RKO (cell line): ENCODE results near the gene EQTN.
A peak's percentile ranks its signal among the peaks of the same experiment; 100 is the strongest.

Experiments
- DNase-seq: peaks from one replicate; pipeline ENCODE4 v3.0.0-alpha.2; 2016; ENCODE audit warnings: low spot score

EQTN gene

DNA sequence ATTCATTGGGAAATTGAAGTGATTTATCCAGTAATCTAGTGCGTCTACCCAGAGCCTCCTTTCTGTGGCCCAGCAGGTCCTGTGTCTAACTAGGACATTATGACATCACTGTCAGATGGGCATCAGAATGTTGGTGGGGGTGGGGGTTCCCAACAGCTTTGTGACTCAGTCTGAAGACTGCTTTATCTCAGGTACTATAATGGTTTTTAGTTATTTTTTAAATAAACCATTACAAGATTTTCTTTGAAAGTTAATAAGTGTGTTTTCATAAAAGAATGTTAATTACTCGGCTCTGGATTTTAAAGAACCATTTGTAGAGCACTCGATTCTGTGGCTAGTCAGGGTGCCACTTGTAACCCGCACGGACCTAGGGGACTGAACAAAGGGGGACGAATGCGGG, at the start of gene EQTN:
TSS of gene EQTN (minus strand) at position 101 of the 400 bp plus-strand sequence. CDS start at position 6, 95 bp downstream.
- no peak for DNase-seq

DNA sequence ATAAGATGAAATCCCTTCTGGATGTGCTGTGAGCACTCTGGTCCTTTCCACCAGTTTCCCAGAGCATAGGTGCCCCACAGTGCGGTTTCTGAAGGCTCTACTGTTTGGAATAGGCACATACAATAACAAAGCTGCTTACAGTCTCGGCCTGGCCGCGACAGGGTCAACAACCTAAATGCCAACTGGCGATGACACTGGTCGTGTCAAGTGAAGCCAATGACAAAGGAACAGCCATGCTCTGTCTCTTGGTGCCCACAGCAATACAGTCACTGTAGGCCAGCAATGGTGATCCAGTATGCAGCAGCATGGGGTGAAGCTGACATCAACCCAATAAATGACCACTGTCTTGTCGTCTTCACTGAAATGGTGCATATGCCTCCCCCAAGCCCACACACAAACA, 47.8 kb upstream of the EQTN start:
- DNase-seq: no peak

DNA sequence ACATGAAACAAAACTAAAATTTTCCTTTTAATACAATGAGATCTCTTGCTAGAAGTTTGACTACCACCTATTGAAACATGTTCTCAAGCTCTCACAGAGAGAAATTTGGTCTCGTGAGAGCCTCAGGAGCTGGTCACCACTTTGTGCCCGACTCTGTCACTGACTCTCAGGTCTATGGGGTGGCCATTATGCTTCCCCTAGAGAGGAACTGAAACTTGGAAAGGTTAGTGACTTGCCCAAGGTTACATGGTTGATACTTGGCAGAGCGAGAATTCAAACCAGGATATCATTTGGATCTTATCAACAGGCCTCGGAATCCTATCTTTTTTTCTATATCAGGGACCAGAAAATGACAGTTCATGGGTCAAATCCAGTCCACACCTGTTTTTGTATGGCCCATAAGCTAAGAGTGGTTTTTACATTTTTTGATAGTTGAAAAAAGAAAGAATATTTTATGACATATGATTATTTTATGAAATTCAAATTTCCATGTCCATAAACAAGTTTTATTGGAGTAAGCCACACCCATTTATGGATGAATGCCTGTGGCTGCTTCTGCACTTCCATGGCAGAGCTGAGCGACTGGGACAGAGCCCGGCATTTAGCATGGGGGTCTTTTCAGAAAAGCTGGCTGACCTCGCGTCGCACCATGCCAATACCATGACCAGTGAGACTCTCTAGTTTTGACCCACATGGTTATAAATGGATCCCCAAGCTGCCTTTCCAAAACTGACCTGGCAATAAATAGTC, 44.8 kb upstream of the EQTN start:
- DNase-seq: no peak

DNA sequence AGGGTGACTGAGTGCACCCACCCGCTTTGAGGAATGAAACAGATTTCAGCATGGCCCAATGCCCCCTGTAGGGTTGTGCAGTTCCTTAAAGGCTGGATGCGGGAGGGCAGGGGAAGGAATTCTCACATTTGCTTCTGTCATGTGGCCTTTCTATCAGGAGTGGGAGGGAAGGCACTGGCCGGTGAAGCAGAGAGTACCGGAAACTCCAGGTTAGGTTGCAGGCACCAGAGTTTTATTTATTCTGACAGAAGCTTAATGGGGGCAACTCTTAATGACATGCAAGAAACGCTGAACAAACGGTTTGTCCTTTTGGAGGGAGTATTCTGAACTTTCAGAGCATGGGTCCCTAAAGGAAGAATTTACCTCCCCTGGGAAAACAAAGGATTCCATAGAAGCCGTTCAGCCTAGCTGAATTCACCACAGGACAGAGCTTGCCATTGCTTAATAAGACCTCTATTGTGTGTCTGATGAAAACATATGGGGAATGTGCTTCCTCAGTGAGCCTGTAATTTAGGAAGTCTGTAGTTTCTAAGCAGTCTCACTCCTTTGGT, 44.1 kb upstream of the EQTN start:
- no peak for DNase-seq

DNA sequence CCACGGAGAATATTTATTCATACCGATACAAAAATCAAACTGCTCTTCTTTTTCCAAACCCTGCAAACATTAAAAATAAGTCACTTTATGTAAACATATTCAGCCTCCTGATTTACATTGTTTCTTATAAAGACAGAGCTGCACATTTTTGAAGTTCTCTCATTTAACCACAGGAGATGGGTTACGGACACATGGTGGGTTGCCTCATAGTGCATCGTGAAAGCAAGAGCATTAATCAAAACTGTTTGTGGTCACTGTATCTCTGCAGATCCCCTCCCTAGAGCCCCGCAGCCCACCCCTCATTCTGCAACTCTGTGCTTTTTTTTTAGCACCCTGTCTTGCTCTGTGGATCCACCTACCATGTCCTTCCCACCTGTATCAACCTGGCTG, 43.3 kb upstream of the EQTN start:
- DNase-seq: no peak

DNA sequence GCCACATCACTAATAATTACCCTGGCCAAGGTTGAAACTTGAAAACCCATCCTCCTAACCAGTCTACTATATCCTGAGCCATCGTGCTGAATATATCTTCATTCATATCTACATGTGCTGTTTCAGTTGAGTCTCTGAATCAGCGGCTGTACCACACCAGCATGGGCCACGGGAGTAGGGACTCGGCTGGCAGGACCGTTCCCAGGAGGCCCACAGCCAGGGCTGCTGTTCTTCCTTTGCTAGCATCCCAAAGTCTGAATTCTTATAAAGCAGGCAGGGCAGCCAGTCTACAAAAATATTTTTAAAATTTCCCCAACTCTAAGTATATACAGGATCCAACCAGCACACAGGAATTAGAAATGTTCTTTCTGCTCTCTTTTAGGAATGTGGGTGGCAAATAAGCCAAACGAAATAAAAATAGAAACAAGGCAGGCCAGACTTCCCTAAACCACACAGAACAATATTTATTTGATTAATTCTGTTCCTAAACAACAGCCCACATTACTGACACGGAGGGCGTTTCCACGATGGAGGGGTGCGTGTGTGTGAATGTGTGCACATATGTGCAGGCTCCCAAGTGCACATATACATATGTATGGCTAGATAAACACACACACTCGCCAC, 42.8 kb upstream of the EQTN start:
- no peak for DNase-seq

DNA sequence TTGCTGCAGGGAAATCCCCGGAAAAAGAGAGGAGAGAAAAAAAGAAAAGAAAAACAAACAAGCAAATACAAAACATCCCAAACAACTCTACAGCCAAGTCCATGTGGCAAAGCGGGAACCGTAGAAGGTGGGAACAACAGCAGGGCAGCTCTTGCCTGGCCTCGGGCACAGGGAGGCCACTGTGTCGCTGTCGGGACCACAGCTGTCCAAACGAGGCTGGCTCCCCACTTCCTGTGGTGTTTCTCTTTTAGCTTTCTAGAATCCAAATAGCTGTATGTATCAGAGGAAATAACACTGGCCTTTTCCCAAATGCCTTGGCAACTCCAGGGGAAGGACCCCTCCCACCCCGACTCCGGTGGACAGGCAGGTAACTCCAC, 41.6 kb upstream of the EQTN start:
- DNase-seq: no peak

DNA sequence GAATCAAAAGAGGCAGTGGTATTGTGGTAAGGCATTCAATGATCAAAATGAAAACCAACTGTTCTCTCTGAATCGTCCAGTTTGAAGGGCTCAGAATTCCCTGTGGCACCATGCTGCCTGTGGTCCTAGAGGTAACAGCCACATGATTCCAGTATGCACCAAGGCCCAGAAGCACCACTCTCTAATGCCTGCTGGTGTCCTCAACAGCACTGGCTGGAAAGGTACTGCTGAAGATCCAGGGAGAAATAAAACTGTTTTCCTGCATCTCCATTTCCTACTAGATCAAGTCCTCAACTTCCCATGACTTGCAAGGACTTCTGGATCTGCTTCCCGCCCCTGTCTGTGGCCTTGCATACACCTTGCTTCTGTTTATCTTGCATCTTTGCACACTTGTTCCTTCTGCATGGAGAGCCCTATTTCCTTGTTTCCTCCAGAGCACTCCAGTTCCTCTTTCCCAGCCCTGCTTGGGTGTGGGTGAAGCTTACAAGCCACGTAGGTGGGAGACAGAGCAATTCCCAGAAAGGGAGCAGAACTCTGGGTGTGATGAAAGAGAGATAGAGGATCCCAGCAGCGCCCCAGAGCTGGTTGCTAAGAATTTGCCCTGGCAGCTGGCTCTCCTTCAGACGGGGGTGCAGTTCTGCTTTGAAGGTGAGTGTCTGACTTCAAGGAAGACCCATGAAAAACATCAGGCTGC, 41.0 kb upstream of the EQTN start:
- no peak for DNase-seq

DNA sequence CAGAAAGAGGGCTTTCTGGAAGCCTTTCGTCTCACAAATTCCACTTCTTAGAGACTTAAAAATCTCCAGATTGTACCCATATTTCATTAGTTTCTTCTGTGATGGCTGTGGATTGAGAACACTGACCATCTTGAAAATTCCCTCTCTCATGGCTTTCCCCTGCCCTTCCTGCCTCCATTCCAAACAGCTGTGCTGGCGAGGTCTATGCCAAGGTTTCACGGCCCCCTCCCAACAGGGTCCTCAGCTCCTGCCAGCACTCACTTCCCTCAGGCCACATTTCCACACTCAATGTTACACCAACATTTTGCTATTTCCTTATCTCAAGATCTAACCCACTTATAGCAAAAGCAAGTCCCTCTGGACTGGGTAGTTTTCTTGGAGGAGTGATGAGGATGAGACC, 40.3 kb upstream of the EQTN start:
- DNase-seq: no peak

DNA sequence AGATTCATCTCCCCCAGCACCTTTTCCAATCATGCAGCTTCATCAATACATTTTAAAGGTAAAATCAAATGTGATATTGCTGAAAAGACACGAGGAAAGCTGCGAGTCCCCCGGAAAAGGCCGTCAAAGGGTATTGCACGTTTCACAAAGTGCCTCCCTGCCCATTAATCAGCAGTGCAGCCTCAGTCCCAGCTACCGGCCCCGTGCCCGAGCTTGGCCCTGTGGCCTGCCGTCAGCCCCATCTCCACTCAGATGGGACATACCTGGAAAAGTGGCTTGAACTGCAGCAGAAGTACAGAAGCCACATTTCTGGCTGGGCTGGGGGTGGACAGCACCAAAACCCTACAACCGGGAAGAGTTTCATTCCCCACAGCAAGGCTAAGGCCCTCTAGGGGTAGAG, 39.9 kb upstream of the EQTN start:
- DNase-seq: no peak

DNA sequence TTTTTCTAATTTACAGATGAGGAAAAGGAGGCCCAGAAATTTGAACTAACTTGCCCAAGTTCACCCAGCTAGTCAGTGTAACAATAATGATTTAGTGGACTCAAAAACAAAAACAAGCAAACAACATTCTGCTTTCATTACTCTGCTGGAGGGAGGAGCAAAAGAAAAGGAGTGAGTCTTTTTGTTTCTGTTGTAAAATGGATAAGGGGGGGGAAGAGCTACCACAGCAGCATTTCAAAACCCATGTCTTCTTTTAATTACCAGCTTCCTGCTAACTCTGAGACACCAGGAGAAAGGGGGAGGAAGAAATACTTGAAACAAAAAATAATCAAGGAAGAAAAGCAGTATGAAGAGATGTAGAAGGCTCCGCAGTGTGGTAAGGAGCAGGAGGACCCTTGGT, 39.2 kb upstream of the EQTN start:
- DNase-seq: no peak

DNA sequence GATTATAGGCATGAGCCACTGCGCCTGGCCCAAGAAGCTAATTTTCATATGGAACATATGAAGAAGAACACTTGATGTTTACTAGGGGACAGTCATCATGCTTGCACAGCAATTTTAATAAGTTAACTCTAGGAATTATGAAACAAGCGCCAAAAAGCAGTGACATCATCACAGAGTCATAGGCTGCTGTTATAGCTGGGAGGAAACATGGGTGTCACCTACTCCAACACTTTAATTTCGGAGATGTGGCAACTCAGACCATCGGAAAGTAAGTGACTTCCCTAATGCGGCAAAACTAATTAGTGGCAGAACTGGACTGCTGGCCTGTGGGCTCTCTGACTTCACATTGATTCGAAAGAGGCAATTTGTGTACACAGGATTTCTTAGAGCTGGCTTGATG, 38.1 kb upstream of the EQTN start:
- DNase-seq: peak; percentile 6

DNA sequence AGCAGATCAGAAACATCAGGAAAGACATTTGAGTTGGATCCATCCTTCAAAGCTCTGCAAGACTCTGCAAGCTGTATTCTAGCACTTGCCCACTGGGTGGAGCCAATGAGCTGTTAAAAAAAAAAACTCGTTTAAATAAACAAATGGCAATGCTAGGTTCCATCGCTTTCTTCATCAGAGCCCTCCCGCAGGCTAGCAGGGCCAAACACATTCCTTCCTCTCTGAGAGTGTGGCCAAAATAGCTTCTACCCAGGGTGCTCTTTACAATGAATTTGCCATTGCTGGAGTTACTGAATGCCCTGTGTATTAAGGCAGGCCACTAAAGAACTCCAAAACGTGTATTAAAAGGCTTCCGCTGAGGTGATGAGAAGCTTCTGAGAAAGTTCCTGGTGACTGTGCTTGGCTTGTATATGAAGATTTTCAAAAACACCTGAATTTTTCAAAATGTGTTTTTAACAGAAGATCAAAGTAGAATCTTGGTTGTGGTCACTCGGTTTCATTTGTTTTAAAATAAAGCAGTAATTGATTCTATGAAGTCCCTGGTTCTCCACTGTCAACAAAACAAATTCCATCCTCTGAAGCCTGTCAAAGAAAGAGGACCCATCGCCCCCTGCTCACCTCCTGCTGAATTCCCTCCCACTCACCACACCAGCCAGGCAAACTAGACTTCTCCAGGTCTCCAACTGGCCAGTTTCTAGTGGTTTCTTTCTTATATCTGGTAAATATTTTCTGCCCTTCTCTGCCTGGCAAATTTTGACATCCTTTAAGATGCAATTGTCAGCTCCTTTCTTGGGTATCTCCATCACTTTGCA, 36.5 kb upstream of the EQTN start:
- peak; percentile 79 for DNase-seq

DNA sequence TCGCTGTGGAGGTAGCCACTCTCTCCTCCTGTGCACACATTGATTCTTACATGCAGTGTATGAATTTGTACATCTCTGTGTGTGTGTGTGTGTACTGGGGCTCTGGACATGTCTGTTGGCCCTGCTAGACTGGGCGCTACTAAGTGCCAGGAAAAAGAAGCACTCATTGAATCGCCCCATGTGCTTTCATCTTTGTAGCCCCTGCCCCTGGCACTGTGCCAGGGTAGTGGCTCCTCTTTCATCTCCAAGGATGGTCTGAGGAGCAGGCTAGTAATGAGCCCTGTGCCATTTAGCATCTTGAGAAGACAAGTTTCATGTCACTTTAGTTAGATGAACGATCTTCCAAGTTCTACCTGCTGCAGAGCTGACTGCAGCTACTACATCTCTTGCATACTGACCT, 34.4 kb upstream of the EQTN start:
- DNase-seq: no peak

DNA sequence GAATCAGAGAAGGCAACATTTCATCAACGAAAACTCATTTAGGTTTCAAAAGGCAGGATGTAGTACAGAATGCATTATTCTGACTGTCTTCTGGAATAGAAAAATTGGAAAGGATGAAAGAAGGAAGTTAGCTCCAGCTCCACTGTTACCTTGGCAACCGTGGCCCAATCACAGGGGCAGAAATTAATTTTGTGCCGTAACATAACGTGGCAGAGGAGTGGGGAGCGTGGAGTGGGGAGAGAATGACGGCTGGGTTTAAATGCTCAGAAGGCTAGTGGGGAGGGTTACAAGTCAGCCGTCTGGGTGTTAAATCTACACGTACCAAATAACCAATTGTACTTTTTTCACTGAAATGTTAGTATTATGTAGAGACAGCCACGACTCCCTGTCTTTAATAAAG, 32.3 kb upstream of the EQTN start:
- no peak for DNase-seq

DNA sequence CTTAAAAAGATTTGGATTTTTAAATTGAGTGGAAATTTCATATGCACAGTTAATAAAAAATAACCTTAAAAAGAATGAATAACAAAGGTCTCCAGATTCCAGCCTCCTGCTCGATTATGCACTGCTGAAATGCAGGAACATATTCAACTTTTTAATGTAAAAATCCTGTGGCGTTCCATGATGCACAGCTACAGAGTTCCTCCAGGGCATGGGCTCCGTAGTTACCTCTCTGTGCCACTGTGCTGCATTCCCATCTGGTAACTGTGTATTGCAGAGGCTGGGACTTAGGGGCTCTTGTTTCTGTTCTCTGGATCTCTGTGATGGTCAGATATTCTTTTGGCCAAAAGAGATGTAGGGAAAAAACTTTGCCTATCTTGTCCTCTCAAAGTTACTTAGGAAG, 31.5 kb upstream of the EQTN start:
- DNase-seq: no peak

DNA sequence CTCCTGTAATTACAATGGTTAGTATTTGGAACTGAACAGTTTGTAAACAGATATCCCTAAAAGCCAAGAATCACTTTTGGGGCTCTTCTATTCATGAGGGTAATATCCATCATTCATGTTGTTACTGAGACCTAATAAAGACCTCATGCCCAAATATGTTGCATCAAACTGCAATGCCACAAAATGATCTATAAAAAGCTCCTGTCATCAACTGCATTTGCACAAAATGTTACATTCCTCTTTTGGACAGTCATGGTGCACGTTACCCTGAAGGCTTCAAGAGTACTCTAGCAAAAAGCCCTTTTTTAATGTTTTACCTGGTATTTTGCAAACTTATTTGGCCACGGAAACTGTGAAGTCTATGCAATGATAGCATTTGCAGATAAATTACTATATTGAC, 14.2 kb upstream of the EQTN start:
- no peak for DNase-seq

DNA sequence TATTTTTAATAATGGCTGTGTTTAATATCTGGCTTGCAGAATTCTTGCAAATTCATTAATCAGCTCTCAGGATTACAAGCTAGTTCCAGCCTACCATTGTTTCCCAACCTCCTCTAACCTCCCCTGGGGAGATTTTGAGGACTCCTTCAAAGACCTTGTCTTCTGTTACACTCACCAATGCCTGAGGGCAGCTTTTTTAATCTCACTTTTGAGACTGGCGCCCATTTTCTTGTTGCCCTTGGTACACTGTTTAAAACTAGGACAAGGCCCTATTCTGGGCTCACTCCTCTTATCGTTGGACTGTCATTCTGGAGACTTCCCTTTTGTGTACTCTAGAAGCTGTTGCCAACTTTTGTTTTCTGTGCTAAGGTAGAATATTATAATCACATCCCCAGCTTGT, 13.6 kb upstream of the EQTN start:
- DNase-seq: no peak

DNA sequence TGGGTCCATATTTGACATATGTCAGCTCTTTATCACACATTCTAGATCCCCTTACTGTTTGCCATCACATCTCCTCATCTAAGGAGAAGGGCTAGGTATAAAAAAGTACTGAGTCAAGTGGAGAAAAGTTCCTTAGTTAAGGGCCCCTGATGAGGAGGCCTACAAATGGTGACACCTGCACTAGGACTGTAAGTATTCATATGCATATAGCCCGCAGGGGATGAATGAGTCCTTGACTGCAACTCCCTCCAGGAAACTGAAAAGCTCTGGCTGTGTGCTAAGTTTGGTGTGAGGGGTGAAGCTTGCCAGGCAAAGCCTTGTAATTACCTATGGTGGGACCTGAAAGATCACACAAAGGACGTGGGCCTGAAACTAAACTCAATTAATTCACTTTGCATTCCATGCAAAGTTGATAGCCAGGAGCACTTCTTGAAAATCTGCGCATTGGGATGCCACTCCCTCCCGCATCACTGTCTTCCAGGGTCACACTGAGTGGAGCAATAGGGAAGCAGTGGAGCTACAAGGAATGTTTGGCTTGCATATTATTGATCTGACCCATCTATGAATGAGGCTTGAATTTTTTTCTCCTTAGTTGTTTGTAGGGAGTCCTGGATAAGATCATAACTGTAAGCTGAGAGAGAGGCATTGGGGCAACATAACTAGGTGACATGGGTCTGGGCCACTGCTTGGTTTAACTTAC, 11.9 kb upstream of the EQTN start:
- no peak for DNase-seq

DNA sequence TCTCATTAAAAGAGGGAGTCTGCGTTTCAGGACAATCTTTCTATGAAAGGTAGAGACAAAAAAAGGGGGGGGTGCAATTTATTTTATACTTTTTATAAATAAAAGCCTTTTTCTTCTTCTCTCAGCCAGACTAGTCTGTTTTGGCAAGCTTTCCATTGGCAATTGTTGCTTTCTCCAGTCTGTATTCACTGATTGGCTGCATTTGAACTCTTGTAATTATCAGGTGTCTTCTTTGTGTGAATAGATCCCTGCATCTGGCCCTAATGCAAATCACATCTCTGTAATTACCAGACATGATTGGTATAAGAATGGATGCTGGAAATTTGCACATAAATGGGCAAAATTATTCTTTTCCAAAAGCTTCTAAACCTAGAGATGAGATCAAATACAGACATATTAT, 7.6 kb upstream of the EQTN start:
- no peak for DNase-seq

DNA sequence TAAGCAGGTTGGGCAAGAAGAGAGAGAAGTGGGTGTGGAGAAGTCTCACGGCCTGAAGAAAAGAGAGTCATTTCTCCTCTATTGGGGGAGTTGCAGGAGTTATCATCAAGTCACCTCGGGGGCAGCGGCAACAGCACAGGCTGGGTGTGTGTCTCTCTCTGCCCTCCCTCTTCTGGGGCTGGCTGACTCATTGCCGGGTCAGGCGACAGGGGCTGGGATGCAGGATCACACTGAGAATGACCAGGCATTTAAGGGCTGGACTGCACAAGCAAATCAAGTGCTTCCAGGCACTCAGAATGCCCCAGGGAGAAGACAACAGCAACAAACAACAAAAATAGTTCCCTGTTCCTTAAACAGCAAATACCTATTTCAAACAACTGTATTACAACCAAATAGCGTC, 6.3 kb upstream of the EQTN start:
- DNase-seq: peak; percentile 2

DNA sequence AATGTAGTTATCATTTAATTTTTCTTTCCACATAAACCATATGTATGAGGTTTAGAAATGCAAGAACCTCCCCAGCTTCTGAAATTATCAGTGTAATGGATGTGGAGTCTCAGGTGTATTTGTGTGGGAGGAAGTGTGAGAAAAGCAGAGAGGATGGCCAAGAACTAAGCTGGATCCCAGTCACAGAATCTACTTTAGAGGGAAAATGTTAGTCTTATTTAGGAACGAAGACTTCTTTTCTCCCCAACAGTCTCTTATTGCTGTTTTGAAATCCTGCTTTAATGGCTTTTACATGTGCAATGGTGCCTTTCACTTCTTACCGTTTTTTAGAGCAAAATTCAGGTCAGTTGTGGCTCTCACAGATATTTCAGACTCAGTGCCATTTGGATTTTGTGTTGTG, 3.0 kb downstream of the EQTN start:
- no peak for DNase-seq
